Activated CD4-positive, alpha-beta T cell treated with anti-CD3 and anti-CD28 coated beads, Interleukin-2, amount 50 U/mL, for 16 hours (primary cell): ENCODE measurements around the gene TMC3.
A peak's percentile ranks its signal among the peaks of the same experiment; 100 is the strongest.

ENCODE experiments used
- DNase-seq: peaks from one replicate; pipeline ENCODE4 v3.0.0-alpha.2; 2020

The TMC3 gene

DNA sequence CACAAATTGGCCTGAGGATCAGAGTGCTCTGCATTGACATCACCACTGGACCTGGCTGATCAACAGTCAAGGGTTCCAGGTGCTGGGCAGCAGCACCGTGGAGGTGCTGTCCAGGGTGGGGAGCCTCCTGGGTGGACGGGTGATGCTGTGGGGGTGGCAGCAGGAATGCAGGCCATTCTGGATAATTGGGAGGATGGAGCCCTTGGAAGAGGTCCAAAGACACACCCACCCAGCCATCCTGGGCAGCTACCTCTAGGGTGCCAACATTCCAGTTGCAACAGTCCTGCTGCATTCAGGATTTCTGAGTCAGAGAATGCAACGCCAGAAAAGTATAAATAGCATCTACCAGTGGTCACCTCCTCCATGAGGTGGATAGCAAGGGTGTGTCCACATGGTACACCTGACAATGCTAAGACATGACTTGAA, 76.9 kb downstream of the TMC3 start:
- DNase-seq, result no peak

DNA sequence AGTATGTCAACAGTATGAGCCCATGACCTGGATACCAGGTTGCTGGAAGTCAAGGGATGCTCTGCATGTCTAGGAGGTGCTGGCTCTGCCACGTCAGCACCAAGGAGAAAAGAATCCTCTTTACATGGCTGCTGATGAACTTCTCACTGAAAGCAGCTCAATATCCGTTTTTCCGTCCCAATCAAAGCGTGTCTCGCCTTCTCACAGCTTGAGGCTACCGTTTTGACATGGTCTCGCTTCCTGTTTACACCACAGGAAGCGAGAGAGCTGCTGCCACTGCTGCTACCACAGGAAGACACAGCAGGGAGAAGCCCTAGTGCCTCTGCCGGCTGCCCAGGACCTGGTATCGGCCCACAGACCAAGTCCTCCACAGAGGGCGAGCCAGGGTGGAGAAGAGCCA, 77.3 kb downstream of the TMC3 start:
- peak; percentile 94 for DNase-seq

DNA sequence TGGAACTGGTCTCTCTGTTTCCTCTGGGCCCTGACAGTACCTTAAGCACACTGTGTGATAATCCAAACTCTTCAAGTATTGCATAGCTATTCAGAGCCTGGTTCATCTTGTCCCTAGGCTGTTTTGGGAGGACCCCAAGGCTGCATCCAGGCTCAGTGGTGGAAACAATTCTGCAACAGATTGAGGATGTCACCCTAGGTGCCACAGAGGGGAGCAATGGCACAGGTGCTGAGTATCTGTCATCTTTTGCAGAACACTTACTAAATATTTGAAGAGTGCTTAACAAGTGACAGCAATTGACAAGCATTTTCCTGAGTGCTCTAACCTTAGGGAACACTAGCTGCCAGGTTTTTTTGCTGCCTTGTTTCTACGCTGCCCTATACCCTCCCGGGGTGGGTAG, 77.8 kb downstream of the TMC3 start:
- no peak for DNase-seq

DNA sequence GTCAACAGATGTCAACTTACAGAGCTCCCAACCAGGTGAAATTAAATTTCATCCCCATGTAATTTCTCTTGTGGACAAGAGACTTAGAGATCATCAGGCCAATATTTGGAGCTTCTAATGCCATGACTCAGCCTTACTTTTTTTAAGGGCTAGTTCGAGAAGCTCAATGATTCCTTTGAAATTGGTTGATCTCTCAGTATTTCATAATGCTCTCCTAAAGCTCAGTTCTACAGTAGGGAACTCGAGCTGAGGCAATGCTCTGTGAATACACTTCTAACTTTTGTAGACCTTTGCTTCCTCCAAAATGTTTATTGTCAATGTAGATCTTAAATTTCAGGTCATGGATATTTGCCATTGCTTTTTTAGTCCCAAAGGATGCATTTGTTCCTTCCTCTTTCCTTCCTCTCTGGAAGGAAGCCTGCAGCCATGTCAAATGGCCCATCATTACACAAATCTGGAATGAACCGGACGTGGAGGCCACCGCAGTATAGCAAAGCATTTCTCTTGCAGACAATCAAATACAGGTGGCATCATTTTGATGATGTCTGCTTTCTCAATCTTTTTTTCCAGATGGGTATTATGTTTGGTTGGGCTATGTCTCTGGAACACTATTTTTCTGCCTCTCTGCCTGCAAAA, 78.4 kb downstream of the TMC3 start:
- DNase-seq, result no peak

DNA sequence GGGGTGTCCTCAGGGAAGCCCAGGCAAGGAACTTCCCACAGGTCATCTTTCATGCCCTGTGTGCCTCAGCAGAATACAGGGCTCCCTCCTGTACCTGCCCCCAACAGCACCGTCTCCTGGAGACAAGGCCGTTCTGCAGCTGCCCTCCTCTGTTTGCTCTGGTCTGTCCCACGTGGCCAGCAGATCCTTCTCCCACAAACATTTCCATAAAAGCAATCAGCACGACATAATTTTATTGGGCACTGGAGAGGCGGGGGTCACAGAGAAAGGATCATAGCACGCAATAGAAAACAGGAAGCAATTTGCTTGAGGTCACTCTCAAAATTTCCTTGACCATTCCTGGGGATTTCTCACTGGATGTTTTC, 79.5 kb downstream of the TMC3 start:
- DNase-seq, result no peak

DNA sequence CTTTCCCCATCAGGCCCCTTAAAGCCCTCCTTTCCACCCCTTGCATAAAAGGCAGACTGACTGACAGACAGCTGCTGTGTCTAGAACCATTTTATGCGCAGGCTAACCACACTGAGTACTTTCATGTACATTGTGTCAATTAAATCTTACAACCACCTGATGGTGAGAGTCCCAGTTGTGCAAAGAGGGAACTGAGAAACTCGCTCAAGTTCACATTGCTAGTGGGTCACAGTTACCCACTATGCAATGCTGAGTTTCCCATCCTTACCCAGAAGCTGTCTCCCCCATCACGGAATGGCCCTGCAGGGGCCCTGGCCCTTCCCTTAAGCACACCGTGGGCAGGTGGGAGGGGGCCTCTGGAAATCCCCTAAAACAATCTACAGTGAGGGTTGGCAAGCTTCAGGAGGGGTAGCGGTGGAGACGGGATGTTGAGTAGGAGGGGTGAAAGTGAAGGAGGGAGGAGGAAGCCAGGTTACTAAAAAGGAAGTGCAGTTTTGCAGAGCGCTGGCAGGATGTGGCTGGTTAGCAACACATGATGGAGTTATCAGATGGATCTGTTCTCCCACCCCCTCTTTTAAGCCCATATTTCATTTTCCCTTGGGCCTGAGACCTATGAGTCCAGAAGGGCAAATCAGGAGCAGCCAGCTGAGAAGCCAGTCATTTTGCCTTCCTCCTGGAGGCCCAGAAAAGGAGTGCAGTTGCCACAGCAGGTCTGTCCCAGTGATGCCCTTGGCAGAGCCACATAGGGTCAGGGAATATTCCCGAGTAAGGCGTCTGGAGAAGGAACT, 80.1 kb downstream of the TMC3 start:
- peak; percentile 89 for DNase-seq

DNA sequence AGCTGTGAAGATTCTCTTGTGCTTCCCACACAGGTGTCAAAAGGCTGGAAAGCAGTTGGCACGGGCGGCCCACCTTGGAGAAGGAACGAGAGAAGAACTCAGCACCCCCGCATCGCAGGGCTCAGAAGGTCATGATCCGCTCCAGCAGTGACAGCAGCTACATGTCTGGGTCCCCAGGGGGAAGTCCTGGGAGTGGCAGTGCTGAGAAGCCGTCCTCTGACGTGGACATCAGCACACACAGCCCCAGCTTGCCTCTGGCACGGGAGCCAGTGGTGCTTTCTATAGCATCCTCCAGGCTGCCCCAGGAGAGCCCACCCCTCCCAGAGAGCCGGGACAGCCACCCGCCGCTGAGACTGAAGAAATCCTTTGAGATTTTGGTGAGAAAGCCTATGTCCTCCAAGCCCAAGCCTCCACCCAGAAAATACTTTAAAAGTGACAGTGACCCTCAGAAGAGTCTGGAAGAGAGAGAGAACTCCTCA, 81.5 kb downstream of the TMC3 start:
- DNase-seq, result no peak

DNA sequence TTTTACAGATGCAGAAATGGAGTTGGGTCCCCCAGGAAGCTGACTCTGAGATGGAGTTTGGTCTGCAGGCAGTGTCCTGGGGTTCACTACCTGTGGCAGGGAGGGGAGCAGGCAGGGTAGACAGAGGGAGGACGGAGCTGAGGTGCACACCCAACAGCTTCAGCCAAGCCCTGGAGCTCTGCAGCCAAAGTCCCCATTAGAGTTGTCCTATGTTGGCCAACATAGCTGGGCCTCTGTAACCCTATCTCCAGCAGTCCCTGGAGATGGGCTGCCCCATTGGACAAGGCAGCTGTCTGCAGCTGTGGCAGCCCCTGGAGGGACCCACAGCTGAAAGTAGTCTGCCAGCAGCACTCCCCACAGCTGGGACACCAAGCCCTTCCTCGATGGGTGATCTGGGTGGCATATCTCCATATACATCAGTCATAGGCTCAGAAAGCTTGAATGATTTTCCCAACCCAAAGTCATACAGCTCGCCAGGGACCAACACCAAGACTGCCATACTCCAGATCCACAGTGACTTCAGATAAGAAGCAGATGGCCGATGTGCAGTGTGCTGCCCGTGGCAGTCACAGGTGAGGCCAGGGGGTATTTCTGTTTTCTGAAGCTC, 82.0 kb downstream of the TMC3 start:
- DNase-seq, result no peak

DNA sequence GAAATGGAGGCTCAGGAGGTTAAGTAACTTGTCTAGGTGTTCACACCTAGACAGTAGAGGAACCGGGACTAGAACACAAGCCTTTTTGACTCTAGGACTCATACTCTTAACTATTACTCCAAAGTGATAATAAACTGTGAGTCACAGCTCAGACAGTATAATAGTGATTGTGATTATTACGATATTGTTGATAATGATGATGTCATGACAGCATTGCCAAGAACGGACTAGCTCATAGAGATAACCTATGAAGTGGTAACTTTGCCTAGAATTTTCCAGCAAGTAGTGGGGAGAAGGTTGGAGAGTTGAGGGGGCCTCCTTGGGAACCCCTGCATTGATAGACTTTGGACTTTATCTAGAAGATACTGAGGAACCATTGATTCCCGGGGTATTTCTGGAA, 84.1 kb downstream of the TMC3 start:
- no peak for DNase-seq

DNA sequence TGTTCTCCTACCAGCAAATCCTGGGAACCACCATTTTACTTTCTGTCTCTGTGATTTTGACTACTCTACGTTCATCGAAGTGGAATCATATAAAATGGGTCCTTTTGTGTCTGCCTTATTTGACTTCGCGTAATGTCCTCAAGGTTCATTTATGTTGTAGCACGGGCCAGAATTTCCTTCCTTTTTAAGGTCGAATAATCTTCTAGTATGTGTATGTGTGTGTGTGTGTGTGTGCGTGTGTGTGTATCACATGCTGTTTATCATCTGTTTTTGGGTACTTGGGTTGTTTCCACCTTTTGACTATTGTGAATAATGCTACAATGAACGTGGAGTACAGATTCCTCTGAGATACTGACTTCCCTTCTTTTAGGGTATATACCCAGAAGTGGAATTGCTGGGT, 85.4 kb downstream of the TMC3 start:
- no peak for DNase-seq

DNA sequence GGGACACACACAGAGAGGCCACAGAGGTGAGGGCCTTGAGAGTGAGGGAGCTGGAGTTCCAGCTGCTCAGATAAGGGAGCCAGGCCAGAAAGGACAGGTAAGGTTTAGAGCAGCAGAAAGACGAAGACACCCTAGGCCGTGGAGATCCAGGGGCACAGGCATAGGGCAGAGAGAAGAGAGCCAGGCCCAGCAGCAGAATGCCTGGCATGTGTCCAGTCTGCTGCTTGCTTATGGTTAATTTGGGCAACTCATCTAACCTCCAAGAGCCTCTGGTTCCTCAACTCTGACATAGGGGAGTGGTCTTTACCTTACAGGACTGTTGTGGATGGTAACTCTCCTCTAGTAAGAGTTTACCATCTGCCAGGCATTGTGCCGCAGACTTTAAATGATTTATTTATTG, 86.0 kb downstream of the TMC3 start:
- no peak for DNase-seq

DNA sequence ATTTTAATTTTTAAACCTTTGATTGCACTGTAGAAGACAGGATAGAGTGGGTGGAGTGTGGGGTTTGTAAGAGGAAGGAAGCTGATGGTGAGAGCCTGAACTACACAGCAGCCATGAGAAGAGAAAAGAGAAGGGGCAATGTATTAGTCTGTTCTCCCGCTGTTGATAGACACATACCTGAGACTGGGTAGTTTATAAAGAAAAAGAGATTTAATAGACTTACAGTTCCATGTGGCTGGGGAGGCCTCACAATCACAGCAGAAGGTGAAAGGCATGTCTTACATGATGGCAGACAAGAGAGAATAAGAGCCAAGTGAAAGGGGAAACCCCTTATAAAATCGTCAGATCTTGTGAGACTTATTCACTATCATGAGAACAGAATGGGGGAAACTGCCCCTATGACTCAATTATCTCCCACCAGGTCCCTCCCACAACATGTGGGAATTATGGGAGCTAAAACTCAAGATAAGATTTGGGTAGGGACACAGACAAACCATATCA, 87.3 kb downstream of the TMC3 start:
- no peak for DNase-seq

DNA sequence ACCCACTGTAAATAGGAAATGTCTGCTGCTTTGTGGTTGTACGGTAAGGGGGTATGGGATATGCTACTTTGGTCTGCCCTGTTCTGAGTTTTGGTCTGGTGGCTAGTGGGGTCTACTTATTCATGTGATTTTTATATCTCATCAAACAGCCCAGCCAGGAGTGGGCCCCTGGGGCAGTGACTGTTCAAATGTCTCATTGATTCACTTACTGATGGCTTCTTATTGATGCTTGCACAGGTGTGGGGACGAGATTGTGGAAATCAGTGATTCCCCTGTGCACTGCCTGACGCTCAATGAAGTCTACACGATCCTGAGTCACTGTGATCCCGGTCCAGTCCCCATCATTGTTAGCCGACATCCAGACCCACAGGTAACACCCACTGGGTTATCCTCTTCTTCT, 88.6 kb downstream of the TMC3 start:
- DNase-seq, result no peak

DNA sequence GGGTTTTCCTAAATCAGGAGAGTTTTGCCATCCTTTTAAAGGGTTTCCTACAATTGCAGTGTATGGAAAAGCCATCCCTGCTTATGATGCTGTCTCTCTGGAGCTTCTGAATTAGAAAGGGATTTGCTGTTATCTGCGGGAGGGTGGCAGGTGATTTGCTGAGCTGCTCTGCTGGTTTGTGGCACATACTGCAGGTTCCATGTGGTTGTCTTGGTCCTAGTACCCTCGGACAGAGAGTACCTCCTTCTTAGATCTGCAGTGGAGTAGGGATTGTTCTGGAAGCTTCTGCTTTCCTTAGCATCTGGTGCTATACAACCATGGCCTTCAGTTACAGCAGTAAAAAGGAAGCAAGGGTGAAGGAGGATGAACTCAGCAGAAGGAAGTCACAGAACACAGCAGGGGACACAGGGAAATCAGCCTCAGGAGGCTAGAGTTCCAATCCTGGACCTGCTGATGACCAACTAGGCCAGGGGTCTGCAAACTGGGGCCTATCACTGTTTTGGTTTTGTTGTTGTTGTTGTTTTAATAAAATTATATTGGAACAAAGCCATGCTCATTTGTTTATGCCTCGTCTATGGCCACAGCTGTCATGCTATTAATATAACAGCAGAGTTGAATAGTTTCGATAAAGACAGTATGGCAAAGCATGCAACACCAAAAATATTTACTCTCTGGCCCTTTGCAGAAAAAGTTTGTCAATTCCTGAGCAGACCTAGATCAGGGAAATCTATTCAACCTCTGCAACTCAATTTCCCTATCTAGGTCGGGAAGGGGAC, 89.6 kb downstream of the TMC3 start:
- no peak for DNase-seq

DNA sequence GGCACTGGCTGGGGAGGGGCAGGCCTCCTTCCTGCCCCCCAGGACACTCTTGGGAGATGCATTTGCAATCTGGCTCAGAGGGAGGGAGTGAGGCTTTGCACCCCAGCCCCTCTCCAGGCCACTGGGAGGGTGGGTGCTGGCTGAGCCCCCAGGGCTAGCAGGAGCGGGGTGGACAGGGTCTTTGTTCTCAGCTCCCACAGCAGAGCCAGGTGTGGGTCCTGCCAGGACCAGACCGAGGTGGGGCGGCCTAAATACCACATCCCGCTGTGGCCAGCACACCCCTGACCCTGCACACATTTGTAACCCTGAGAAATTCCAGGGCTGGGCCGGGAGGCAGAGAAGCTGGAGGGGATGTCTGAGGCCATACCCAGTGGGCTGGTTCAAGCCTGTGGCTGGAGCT, 91.1 kb downstream of the TMC3 start:
- no peak for DNase-seq

DNA sequence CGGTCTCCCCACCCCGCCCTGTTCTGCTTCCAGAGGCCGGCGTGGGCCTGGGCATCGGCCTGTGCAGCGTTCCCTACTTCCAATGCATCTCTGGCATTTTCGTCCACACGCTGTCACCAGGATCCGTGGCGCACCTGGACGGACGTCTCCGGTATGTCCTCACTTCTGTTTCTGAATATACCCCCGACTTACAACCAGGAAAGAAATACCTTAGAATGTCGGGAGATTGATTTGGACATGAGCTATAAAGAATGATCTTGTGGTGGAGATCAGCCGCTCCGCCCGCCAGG, 91.5 kb downstream of the TMC3 start:
- DNase-seq, result no peak

DNA sequence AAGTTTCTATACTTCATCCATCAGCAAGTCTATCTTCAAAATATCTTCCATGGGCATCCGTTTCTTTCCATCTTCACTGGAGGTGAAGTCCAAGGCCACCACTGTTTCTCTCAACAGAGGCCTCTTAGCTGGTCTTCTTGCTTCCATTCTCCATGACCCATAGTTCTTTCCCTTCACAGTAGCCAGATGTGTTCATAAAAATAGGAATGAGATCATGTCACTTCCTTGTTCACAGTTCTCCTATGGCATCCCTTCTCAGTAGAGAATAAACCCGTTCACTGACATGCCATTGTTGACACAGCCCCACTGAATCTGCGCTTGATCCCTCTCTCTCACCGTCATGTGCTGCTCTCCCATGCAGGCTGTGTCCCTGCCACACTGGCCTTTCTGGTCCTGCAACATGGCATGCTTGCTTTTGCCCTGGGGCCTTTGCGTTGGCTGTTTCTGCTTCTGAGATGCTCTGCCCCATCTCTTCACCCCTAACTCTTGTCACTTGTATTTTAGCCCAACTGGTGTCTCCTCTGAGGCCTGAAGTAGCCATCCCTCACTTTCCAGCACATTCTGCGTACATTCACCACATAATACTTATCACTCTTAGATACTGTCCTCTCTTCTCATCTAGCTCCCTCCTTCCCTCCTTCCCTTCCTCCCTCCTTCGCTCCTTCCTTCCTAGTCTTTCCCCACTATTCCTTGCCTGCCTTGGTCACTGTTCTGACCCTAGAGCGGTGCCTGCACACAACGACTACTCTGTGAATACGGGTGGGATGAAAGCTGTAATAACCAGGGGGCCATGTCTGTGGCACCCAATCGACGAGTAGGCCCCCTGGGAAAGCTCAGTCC, 92.0 kb downstream of the TMC3 start:
- DNase-seq, result no peak

DNA sequence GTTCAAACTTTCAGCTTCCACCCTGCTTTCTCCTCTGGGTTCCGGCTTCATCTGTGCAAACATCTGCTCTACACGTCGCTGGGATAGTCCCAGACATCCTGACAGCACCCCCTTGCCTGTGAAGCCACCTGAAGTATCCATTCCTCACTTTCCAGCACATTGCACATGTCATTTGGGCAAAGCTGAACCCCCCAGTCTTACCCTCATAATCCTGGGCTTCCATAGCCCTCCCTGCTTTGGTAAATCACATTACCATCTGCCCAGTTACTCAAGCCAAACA, 92.6 kb downstream of the TMC3 start:
- no peak for DNase-seq
